AG04450 (cell line): ENCODE data around the gene CC2D2A. TPM values are rescaled to one million over a fixed set of nuclear protein-coding genes. Genes with fewer than 3 reads are reported as not detected.

Experiments
- CTCF ChIA-PET: fragments of 300-600, 350-600 bp; formaldehyde crosslinking; extraction: SDS; loops from one replicate; lab custom pipeline; 2022; ENCODE audit warnings: antibody characterized with exemption, inconsistent platforms; lab: Charles Lee
- POLR2A ChIA-PET: fragments of 350-600 bp; formaldehyde crosslinking; extraction: SDS; loops from one replicate; lab custom pipeline; 2021; ENCODE audit warnings: antibody characterized with exemption, inconsistent platforms; lab: Yijun Ruan, JAX
- DNase-seq: peaks from one replicate; pipeline ENCODE4 v3.0.0-alpha.2; 2011; ENCODE audit warnings: low read depth, low spot score
- H3K27ac ChIP-seq: one replicate; pipeline ENCODE4 v1.5.1; 2012; ENCODE audit warnings: low read depth, low read length, control low read depth
- H3K27me3 ChIP-seq: one replicate; pipeline ENCODE4 v1.6.0; 2012; ENCODE audit warnings: low read length; ENCODE audit not compliant: control insufficient read depth, insufficient read depth
- H3K4me3 ChIP-seq: 2 replicates; pipeline ENCODE4 v1.5.1; 2011; ENCODE audit warnings: mild to moderate bottlenecking, low read depth, low read length, control low read depth
- H3K9me3 ChIP-seq: 2 replicates; pipeline ENCODE4 v1.5.1; 2012; ENCODE audit warnings: low read length; ENCODE audit not compliant: control insufficient read depth, insufficient read depth
- CTCF ChIP-seq: IDR thresholded peaks from 2 replicates; pipeline ENCODE4 v1.5.1; 2011; ENCODE audit warnings: low read depth, low read length, control low read depth, inconsistent platforms
- polyA plus RNA-seq: library from polyadenylated mRNA; depleted of rRNA; stranded (reverse); fragments of >200 nt; gene quantifications from 2 replicates; pipeline ENCODE4 v1.2.3, GENCODE V29; 2011

CC2D2A gene
- polyA plus RNA-seq, 1 experiment: 40.7 TPM

GRCh38 chr4:15502384-15502783 lies 32.7 kb downstream of the CC2D2A start:
- no peak for DNase-seq
- no peak overlapping the region for H3K27ac ChIP-seq
- ChIA-PET CTCF (no interaction called here), POLR2A (no interaction called here)
- no peak for TF ChIP-seq CTCF
- H3K9me3 ChIP-seq: no peaks in the 10 kb centered on the region
- no peaks in the 10 kb centered on the region for H3K27me3 ChIP-seq
- no peak overlapping the region for H3K4me3 ChIP-seq

GRCh38 chr4:15504041-15504440 lies 34.4 kb downstream of the CC2D2A start:
- POLR2A ChIA-PET: no interaction called here

GRCh38 chr4:15506464-15506863 lies 36.8 kb downstream of the CC2D2A start:
- no peak overlapping the region for H3K27ac ChIP-seq
- no peaks in the 10 kb centered on the region for H3K9me3 ChIP-seq
- H3K4me3 ChIP-seq: no peak overlapping the region
- H3K27me3 ChIP-seq: no peaks in the 10 kb centered on the region
- no peak for TF ChIP-seq CTCF
- CTCF ChIA-PET: no interaction called here
- DNase-seq: peak; percentile 11
- POLR2A ChIA-PET: interaction anchor here (0.6 kb wide), 1 partner anchor 151 kb away, joined by 4 read pairs; no protein-coding TSS in a partner anchor

More at GRCh38 chr4:15504041-15504440, 34.4 kb downstream of the CC2D2A start:
- CTCF ChIA-PET: interaction anchor here (1.2 to 1.7 kb wide), 2 partner anchors 9 to 25 kb away, joined by 3 to 6 read pairs; no protein-coding TSS in a partner anchor
- no peak for TF ChIP-seq CTCF
- Histone ChIP-seq H3K9me3 (no peaks in the 10 kb centered on the region), H3K4me3 (no peak overlapping the region), H3K27ac (no peak overlapping the region), H3K27me3 (no peaks in the 10 kb centered on the region)
- DNase-seq: no peak

GRCh38 chr4:15507679-15508078 lies 38.0 kb downstream of the CC2D2A start:
- H3K9me3 ChIP-seq: no peaks in the 10 kb centered on the region

GRCh38 chr4:15510961-15511360 lies 41.3 kb downstream of the CC2D2A start:
- CTCF ChIA-PET: no interaction called here
- TF ChIP-seq CTCF: no peak

More at GRCh38 chr4:15507679-15508078, 38.0 kb downstream of the CC2D2A start:
- Histone ChIP-seq H3K27me3 (no peaks in the 10 kb centered on the region), H3K27ac (no peak overlapping the region), H3K4me3 (no peak overlapping the region)
- ChIA-PET POLR2A (no interaction called here), CTCF (interaction anchor here (0.6 kb wide), 1 partner anchor 84 kb away, joined by 3 read pairs; no protein-coding TSS in a partner anchor)
- no peak for TF ChIP-seq CTCF
- DNase-seq: no peak

More at GRCh38 chr4:15510961-15511360, 41.3 kb downstream of the CC2D2A start:
- Histone ChIP-seq H3K9me3 (no peaks in the 10 kb centered on the region), H3K27ac (no peak overlapping the region), H3K27me3 (no peaks in the 10 kb centered on the region), H3K4me3 (no peak overlapping the region)
- POLR2A ChIA-PET: no interaction called here
- no peak for DNase-seq
